NT2/D1 (cell line): ENCODE results near the gene COL18A1.

Experiments
- DNase-seq: peaks from one replicate; pipeline ENCODE4 v3.0.0-alpha.2; 2011; ENCODE audit warnings: low read depth, low spot score
- H3K27me3 ChIP-seq: 2 replicates; pipeline ENCODE4 v1.6.0; 2011; ENCODE audit warnings: mild to moderate bottlenecking; ENCODE audit not compliant: insufficient read length, insufficient read depth
- H3K36me3 ChIP-seq: 2 replicates; pipeline ENCODE4 v1.6.1; 2011; ENCODE audit warnings: mild to moderate bottlenecking, low read length, mixed read lengths; ENCODE audit not compliant: insufficient read depth, insufficient read length
- H3K4me1 ChIP-seq: 2 replicates; pipeline ENCODE4 v1.5.1; 2011; ENCODE audit not compliant: insufficient read depth, insufficient read length
- H3K4me3 ChIP-seq: 2 replicates; pipeline ENCODE4 v1.5.1; 2011; ENCODE audit warnings: low read depth; ENCODE audit not compliant: insufficient read length
- H3K9ac ChIP-seq: 2 replicates; pipeline ENCODE4 v1.6.0; 2011; ENCODE audit warnings: low read depth; ENCODE audit not compliant: insufficient read length
- H3K9me3 ChIP-seq: 2 replicates; pipeline ENCODE4 v1.5.1; 2011; ENCODE audit warnings: mild to moderate bottlenecking, low read length; ENCODE audit not compliant: insufficient read depth
- SUZ12 ChIP-seq: IDR thresholded peaks from 2 replicates; pipeline ENCODE4 v1.6.1; 2011; ENCODE audit not compliant: insufficient read length, insufficient read depth; ENCODE audit errors: extremely low read depth
- YY1 ChIP-seq: IDR thresholded peaks from 2 replicates; pipeline ENCODE4 v1.6.1; 2011; ENCODE audit not compliant: insufficient read length, insufficient read depth
- ZNF274 ChIP-seq: IDR thresholded peaks from 2 replicates; pipeline ENCODE4 v1.6.1; 2011; ENCODE audit warnings: mild to moderate bottlenecking, low read depth, low read length

Gene COL18A1

GRCh38 chr21:45406801-45407628 lies 2.0 kb downstream of the COL18A1 start:
- Histone ChIP-seq H3K36me3 (peaks cover 63% of the 10 kb centered on the region), H3K4me3 (peak overlapping the region; percentile 88), H3K27me3 (peaks cover 18% of the 10 kb centered on the region), H3K9me3 (peaks cover 2% of the 10 kb centered on the region; the same call in 1 of the 2 replicates), H3K9ac (peak overlapping the region; percentile 97), H3K4me1 (peaks cover 52% of the 10 kb centered on the region)
- DNase-seq, result peak; percentile 87
- no peak for TF ChIP-seq YY1
- TF ChIP-seq SUZ12, result no peak
- TF ChIP-seq ZNF274, result no peak

GRCh38 chr21:45407629-45408247 lies 2.8 kb downstream of the COL18A1 start:
- DNase-seq, result no peak
- H3K27me3 ChIP-seq, result peaks cover 11% of the 10 kb centered on the region

GRCh38 chr21:45408271-45408791 lies 3.4 kb downstream of the COL18A1 start:
- Histone ChIP-seq H3K36me3 (peaks cover 73% of the 10 kb centered on the region), H3K9me3 (no peaks in the 10 kb centered on the region), H3K4me1 (peaks cover 55% of the 10 kb centered on the region), H3K9ac (peak overlapping the region; percentile 61), H3K27me3 (peaks cover 5% of the 10 kb centered on the region), H3K4me3 (no peak overlapping the region)
- DNase-seq, result no peak
- TF ChIP-seq YY1, result no peak
- TF ChIP-seq ZNF274, result no peak
- TF ChIP-seq SUZ12, result no peak

More at GRCh38 chr21:45407629-45408247, 2.8 kb downstream of the COL18A1 start:
- TF ChIP-seq SUZ12, result no peak
- no peak for TF ChIP-seq ZNF274
- TF ChIP-seq YY1, result no peak
- Histone ChIP-seq H3K36me3 (peaks cover 68% of the 10 kb centered on the region), H3K4me1 (peaks cover 54% of the 10 kb centered on the region), H3K4me3 (peak overlapping the region; percentile 88), H3K9me3 (no peaks in the 10 kb centered on the region), H3K9ac (peak overlapping the region; percentile 65)

- H3K9me3 ChIP-seq, result no peaks in the 10 kb centered on the region
- peaks cover 57% of the 10 kb centered on the region for H3K4me1 ChIP-seq
- H3K27me3 ChIP-seq, result peaks cover under 1% of the 10 kb centered on the region
- H3K9ac ChIP-seq, result peak overlapping the region; percentile 61
- H3K36me3 ChIP-seq, result peaks cover 78% of the 10 kb centered on the region
- H3K4me3 ChIP-seq, result no peak overlapping the region
- no peak for DNase-seq
- TF ChIP-seq ZNF274 (no peak), YY1 (no peak), SUZ12 (no peak)
These were observed 3.9 kb downstream of the COL18A1 start for GRCh38 chr21:45408801-45409261.

GRCh38 chr21:45409466-45410150 lies 4.6 kb downstream of the COL18A1 start:
- peak overlapping the region; percentile 52 for H3K9ac ChIP-seq

GRCh38 chr21:45410151-45410864 lies 5.3 kb downstream of the COL18A1 start:
- Histone ChIP-seq H3K27me3 (no peaks in the 10 kb centered on the region), H3K9me3 (no peaks in the 10 kb centered on the region), H3K4me1 (peaks cover 69% of the 10 kb centered on the region), H3K4me3 (no peak overlapping the region), H3K36me3 (peaks cover 93% of the 10 kb centered on the region), H3K9ac (peak overlapping the region; percentile 52)
- TF ChIP-seq YY1 (no peak), ZNF274 (no peak), SUZ12 (no peak)
- DNase-seq, result no peak

More at GRCh38 chr21:45409466-45410150, 4.6 kb downstream of the COL18A1 start:
- no peak for TF ChIP-seq YY1
- Histone ChIP-seq H3K9me3 (no peaks in the 10 kb centered on the region), H3K36me3 (peaks cover 86% of the 10 kb centered on the region), H3K4me3 (no peak overlapping the region), H3K27me3 (no peaks in the 10 kb centered on the region), H3K4me1 (peaks cover 62% of the 10 kb centered on the region)
- DNase-seq, result no peak
